Endothelial cell of umbilical vein (primary cell): ENCODE measurements around the gene SEC16B.

Source experiments
- MAX ChIP-seq: IDR thresholded peaks from 2 replicates; pipeline ENCODE4 v1.6.1; 2011; ENCODE audit not compliant: insufficient read depth, insufficient read length
- TF ChIP-seq, protein P1 (sequence below), 2 donors: IDR thresholded peaks; 1 replicate in 1 of 2; 2 replicates in 1 of 2; pipeline ENCODE4 v1.5.1; 2011; ENCODE audit warnings: low read length in 2 of 2, mild to moderate bottlenecking in 2 of 2, moderate library complexity in 2 of 2, control low read depth in 1 of 2, inconsistent platforms in 1 of 2, low read depth in 1 of 2; ENCODE audit not compliant: insufficient read depth in 1 of 2; ENCODE audit errors: extremely low read depth in 1 of 2

GRCh38 chr1:177969825-177970371, at the start of gene SEC16B:
- no peak for TF ChIP-seq MAX
- TF ChIP-seq, protein P1, sequence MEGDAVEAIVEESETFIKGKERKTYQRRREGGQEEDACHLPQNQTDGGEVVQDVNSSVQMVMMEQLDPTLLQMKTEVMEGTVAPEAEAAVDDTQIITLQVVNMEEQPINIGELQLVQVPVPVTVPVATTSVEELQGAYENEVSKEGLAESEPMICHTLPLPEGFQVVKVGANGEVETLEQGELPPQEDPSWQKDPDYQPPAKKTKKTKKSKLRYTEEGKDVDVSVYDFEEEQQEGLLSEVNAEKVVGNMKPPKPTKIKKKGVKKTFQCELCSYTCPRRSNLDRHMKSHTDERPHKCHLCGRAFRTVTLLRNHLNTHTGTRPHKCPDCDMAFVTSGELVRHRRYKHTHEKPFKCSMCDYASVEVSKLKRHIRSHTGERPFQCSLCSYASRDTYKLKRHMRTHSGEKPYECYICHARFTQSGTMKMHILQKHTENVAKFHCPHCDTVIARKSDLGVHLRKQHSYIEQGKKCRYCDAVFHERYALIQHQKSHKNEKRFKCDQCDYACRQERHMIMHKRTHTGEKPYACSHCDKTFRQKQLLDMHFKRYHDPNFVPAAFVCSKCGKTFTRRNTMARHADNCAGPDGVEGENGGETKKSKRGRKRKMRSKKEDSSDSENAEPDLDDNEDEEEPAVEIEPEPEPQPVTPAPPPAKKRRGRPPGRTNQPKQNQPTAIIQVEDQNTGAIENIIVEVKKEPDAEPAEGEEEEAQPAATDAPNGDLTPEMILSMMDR (IDR thresholded peaks at IDR 0.05; ENCODE audit: extremely low read depth in 1 of 2, insufficient read depth in 1 of 2, low read depth in 1 of 2, low read length in 2 of 2) = no peak
